Esophagus squamous epithelium (tissue), 5 donors: Measurements from ENCODE around the gene HECW1. TPM values are rescaled to one million over a fixed set of nuclear protein-coding genes. Genes with fewer than 3 reads are reported as not detected.

ENCODE experiments used
- DNase-seq: peaks from one replicate; lab custom pipeline; 2025; lab: John Stamatoyannopoulos, UW
- H3K27ac ChIP-seq, 4 donors: fragments of 200-600 bp; sonication (generic); one replicate each; pipeline ENCODE4 v1.5.1; 2016 to 2019; ENCODE audit warnings: mild to moderate bottlenecking in 1 of 4
- H3K27me3 ChIP-seq, 4 donors: fragments of 200-600 bp; sonication (generic); 1 replicate in 3 of 4; 2 replicates in 1 of 4; pipeline versions ENCODE4 v1.5.1 to v1.6.0; 2017 to 2021; ENCODE audit warnings: antibody characterized with exemption in 1 of 4
- H3K36me3 ChIP-seq, 3 donors: fragments of 200-600 bp; sonication (generic); one replicate each; pipeline ENCODE4 v1.5.1; 2016 to 2019
- H3K4me1 ChIP-seq, 3 donors: fragments of 200-600 bp; sonication (generic); one replicate each; pipeline ENCODE4 v1.5.1; 2017 to 2019
- H3K4me3 ChIP-seq, 4 donors: fragments of 200-600 bp; sonication (generic); 1 replicate in 3 of 4; 2 replicates in 1 of 4; pipeline ENCODE4 v1.5.1; 2016 to 2019; ENCODE audit warnings: mild to moderate bottlenecking in 2 of 4, moderate library complexity in 1 of 4
- H3K9me3 ChIP-seq, 3 donors: fragments of 200-600 bp; sonication (generic); one replicate each; pipeline ENCODE4 v1.5.1; 2016 to 2019
- POLR2A ChIP-seq, 4 donors: fragments of 450-650 bp; IDR thresholded peaks; one replicate each; pipeline ENCODE4 v1.6.1; 2017; ENCODE audit warnings: antibody characterized with exemption in 4 of 4, mild to moderate bottlenecking in 4 of 4, moderate library complexity in 3 of 4
- WGBS, 2 donors: methylation state at CpG; one replicate each; pipeline ENCODE4 v1.1.5; 2018; 5-methylcytosine and 5-hydroxymethylcytosine counted together
- intact Hi-C: fragments of 100-400 bp; cut with DNase I; formaldehyde crosslinking; loops from one replicate; pipeline ENCODE4 v1.15.0; 2022
- total RNA-seq, 4 donors: library from RNA; depleted of rRNA; stranded (reverse); fragments of >200 nt; gene quantifications; one replicate each; pipeline ENCODE4 v1.1.0, GENCODE V29; 2016
- TF ChIP-seq, protein P1 (sequence below), 6 experiments: fragments of 450-650 bp in 4 of 6; fragments of 200-600 bp in 2 of 6; sonication (generic) in 2 of 6; IDR thresholded peaks; one replicate each; pipeline ENCODE4 v1.5.1; 2016 to 2019; ENCODE audit warnings: antibody characterized with exemption in 6 of 6, mild to moderate bottlenecking in 4 of 6, moderate library complexity in 4 of 6
- donor health status: DM: yes; HTN: yes; CAD: no.

HECW1 gene
- total RNA-seq, 4 donors from 2014 or later, result 0.18 to 0.57 (median 0.19) TPM; not detected in 1

DNA sequence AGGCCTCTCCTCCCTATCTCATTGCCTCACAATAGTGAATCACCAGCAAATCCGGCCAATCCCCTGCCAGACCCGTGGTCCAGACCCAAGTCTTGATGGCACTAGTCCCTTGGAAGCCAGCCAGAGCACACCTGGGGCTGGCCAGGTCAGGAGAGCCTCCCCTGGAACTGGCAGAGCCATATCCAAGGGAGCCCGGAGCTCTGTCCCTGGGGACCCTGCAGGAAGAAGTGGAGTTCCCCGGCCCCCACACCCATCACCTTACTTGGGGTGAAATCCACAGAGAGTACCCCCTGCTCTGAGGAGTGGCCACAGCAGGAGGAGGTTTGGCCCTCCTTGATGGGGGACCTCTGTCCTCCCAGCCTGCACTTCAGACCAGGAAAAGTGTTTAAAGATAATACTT lies 122.5 kb downstream of the HECW1 start:
- Histone ChIP-seq H3K9me3 (no peaks in the 10 kb centered on the region), H3K36me3 (no peaks in the 10 kb centered on the region), H3K27ac (no peak overlapping the region), H3K27me3 (peaks cover 0 to 1% (median 0%) of the 10 kb centered on the region in 4 donors), H3K4me3 (no peak overlapping the region), H3K4me1 (no peaks in the 10 kb centered on the region)
- TF ChIP-seq, protein P1, sequence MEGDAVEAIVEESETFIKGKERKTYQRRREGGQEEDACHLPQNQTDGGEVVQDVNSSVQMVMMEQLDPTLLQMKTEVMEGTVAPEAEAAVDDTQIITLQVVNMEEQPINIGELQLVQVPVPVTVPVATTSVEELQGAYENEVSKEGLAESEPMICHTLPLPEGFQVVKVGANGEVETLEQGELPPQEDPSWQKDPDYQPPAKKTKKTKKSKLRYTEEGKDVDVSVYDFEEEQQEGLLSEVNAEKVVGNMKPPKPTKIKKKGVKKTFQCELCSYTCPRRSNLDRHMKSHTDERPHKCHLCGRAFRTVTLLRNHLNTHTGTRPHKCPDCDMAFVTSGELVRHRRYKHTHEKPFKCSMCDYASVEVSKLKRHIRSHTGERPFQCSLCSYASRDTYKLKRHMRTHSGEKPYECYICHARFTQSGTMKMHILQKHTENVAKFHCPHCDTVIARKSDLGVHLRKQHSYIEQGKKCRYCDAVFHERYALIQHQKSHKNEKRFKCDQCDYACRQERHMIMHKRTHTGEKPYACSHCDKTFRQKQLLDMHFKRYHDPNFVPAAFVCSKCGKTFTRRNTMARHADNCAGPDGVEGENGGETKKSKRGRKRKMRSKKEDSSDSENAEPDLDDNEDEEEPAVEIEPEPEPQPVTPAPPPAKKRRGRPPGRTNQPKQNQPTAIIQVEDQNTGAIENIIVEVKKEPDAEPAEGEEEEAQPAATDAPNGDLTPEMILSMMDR (IDR thresholded peaks at IDR 0.05), result no peak
- no peak for TF ChIP-seq POLR2A (IDR thresholded peaks at IDR 0.05)
- WGBS, 2 donors, result 20 to 63% methylated on average over 2 of the region's 4 CpGs
- DNase-seq, result no peak
- intact Hi-C loops, result no loop called here

DNA sequence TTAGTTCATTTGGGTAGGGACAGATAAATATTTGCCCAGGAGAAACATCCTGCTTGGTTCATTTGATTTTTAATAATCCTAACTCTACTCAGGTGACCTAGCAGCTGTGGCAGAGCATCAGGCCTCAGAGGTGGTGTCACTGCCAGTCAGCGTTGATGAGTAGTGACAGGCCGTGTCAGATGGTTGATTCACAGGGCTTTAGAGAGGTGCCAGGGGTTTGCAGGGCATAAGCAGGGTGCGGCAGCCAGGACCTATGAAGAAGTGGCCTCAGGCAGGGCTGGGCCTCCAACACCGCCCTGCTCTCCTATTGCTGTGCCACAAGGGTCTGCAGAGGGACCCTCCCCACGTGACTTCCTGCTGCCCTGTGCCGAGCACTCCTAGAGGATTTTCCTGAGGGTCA lies 128.1 kb downstream of the HECW1 start:
- Histone ChIP-seq H3K36me3 (no peaks in the 10 kb centered on the region), H3K27me3 (peaks cover 0 to 5% (median 0%) of the 10 kb centered on the region in 4 donors), H3K4me3 (no peak overlapping the region), H3K27ac (no peak overlapping the region), H3K9me3 (no peaks in the 10 kb centered on the region), H3K4me1 (no peaks in the 10 kb centered on the region)
- 52 to 78% methylated on average over 3 of the region's 6 CpGs for WGBS, 2 donors
- TF ChIP-seq, protein P1 (IDR thresholded peaks at IDR 0.05), result no peak
- no peak for TF ChIP-seq POLR2A (IDR thresholded peaks at IDR 0.05)
- DNase-seq, result no peak
- intact Hi-C loops, result no loop called here

DNA sequence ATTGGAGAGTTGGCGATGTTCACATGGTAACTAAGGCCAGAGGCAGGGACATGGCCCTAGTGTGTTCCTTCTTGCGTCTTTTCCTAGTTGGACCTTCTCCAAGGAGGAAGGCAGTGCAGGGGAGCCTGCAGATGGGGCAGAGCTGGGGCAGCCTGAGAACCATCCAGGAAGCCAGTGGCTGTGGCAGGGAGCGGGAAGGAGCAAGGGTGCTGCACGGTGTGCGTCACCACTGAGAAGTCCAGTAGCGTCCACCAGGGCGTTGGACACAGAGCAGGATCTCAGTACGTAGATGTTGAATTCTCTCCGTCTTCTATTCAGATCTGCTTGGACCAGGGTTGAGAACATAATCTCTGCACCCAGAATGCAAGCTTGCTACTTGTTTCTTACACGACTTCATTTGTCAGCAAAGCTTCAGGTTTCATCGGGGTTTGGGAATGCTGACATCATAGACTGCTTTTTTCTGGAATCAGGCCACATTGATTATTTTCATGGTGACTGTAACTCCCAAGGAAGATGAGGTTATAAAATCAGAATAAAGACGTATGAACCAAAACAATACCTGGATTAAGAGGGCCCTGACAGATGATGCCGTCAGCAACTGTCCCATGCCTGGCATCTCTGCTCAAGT lies 130.3 kb downstream of the HECW1 start:
- TF ChIP-seq POLR2A (IDR thresholded peaks at IDR 0.05), result no peak
- TF ChIP-seq, protein P1 (IDR thresholded peaks at IDR 0.05), result no peak

GRCh38 chr7:43244232-43244631 lies 131.8 kb downstream of the HECW1 start:
- Histone ChIP-seq H3K9me3 (no peaks in the 10 kb centered on the region), H3K4me3 (no peak overlapping the region), H3K4me1 (peaks cover 0 to 5% (median 2%) of the 10 kb centered on the region in 3 donors), H3K27me3 (peaks cover 0 to 24% (median 0%) of the 10 kb centered on the region in 4 donors), H3K36me3 (no peaks in the 10 kb centered on the region), H3K27ac (no peak overlapping the region)
- no peak for DNase-seq
- 70 to 72% methylated on average over 3 of the region's 3 CpGs for WGBS, 2 donors
- intact Hi-C loops, result no loop called here
- TF ChIP-seq POLR2A (IDR thresholded peaks at IDR 0.05), result no peak
- TF ChIP-seq, protein P1 (IDR thresholded peaks at IDR 0.05), result no peak

More for the DNA sequence above, 130.3 kb downstream of the HECW1 start:
- Histone ChIP-seq H3K4me3 (no peak overlapping the region), H3K27me3 (peaks cover 0 to 20% (median 0%) of the 10 kb centered on the region in 4 donors), H3K4me1 (no peaks in the 10 kb centered on the region), H3K9me3 (no peaks in the 10 kb centered on the region), H3K27ac (no peak overlapping the region), H3K36me3 (no peaks in the 10 kb centered on the region)
- intact Hi-C loops, result no loop called here
- 81 to 89% methylated on average over 12 to 13 of the region's 13 CpGs for WGBS, 2 donors
- no peak for DNase-seq

- intact Hi-C loops, result no loop called here
- no peaks in the 10 kb centered on the region for H3K36me3 ChIP-seq
- TF ChIP-seq POLR2A (IDR thresholded peaks at IDR 0.05), result no peak
- TF ChIP-seq, protein P1 (IDR thresholded peaks at IDR 0.05), result no peak
These were observed 132.3 kb downstream of the HECW1 start for GRCh38 chr7:43244784-43245183.

More at GRCh38 chr7:43244784-43245183, 132.3 kb downstream of the HECW1 start:
- no peaks in the 10 kb centered on the region for H3K9me3 ChIP-seq
- peaks cover 0 to 24% (median 0%) of the 10 kb centered on the region in 4 donors for H3K27me3 ChIP-seq
- H3K27ac ChIP-seq, result no peak overlapping the region
- H3K4me3 ChIP-seq, result no peak overlapping the region
- WGBS, 2 donors, result 61 to 80% methylated on average over 6 of the region's 6 CpGs
- no peak for DNase-seq
- peaks cover 0 to 11% (median 5%) of the 10 kb centered on the region in 3 donors for H3K4me1 ChIP-seq
